ENCODE data around the gene MBOAT1.

GRCh38 chr6:20058912-20059311 lies 153.4 kb downstream of the MBOAT1 start:
- TF ChIP-seq, protein P1, sequence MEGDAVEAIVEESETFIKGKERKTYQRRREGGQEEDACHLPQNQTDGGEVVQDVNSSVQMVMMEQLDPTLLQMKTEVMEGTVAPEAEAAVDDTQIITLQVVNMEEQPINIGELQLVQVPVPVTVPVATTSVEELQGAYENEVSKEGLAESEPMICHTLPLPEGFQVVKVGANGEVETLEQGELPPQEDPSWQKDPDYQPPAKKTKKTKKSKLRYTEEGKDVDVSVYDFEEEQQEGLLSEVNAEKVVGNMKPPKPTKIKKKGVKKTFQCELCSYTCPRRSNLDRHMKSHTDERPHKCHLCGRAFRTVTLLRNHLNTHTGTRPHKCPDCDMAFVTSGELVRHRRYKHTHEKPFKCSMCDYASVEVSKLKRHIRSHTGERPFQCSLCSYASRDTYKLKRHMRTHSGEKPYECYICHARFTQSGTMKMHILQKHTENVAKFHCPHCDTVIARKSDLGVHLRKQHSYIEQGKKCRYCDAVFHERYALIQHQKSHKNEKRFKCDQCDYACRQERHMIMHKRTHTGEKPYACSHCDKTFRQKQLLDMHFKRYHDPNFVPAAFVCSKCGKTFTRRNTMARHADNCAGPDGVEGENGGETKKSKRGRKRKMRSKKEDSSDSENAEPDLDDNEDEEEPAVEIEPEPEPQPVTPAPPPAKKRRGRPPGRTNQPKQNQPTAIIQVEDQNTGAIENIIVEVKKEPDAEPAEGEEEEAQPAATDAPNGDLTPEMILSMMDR (IDR thresholded peaks at IDR 0.05; ENCODE audit: insufficient read depth, low read depth, low read length) = no peak
- no peak for TF ChIP-seq EZH2 (IDR thresholded peaks at IDR 0.05; ENCODE audit: insufficient read depth, low read length)

All from astrocyte (in vitro differentiated cells and primary cell).